H1 (cell line): ENCODE measurements around the gene CDK5. TPM values are rescaled to one million over a fixed set of nuclear protein-coding genes. Genes with fewer than 3 reads are reported as not detected.

Experiments
- CTCF ChIA-PET: fragments of 300-600 bp; sonication (Branson Sonifier 250); formaldehyde crosslinking; loops from one replicate; lab custom pipeline; 2021; ENCODE audit not compliant: partially characterized antibody; lab: Charles Lee
- POLR2A ChIA-PET: fragments of 300-600 bp; sonication (Branson Sonifier 250); formaldehyde crosslinking; loops from one replicate; lab custom pipeline; 2021; ENCODE audit warnings: inconsistent platforms; ENCODE audit not compliant: partially characterized antibody; lab: Charles Lee
- DNase-seq, 2 experiments: peaks; one replicate each; pipeline versions ENCODE4 v3.0.0 to v3.0.0-alpha.2; 2010 to 2022; ENCODE audit warnings: low spot score in 2 of 2, low read depth in 1 of 2, mixed read lengths in 1 of 2
- FAIRE-seq: peaks from 2 replicates; lab custom pipeline; 2011; peaks lifted over from hg19 to GRCh38; lab: Jason Lieb, UNC
- H2AFZ ChIP-seq: 2 replicates; pipeline ENCODE4 v1.8.1; 2012; ENCODE audit warnings: low read length, inconsistent platforms
- H2AK5ac ChIP-seq: 2 replicates; pipeline ENCODE4 v1.6.1; 2013; ENCODE audit warnings: low read depth, low read length
- H2BK120ac ChIP-seq: replicated peaks from 2 replicates; pipeline ENCODE3; 2013; ENCODE audit warnings: low read depth, low read length, inconsistent platforms
- H2BK12ac ChIP-seq: 2 replicates; pipeline ENCODE4 v1.6.1; 2013; ENCODE audit warnings: low read depth, low read length
- H2BK15ac ChIP-seq: 2 replicates; pipeline ENCODE4 v1.6.1; 2013; ENCODE audit warnings: low read length
- H2BK20ac ChIP-seq: 2 replicates; pipeline ENCODE4 v1.6.1; 2013; ENCODE audit warnings: low read length
- H2BK5ac ChIP-seq: 2 replicates; pipeline ENCODE4 v1.6.1; 2013; ENCODE audit warnings: low read depth, low read length
- H3K14ac ChIP-seq: 2 replicates; pipeline ENCODE4 v1.6.1; 2013; ENCODE audit warnings: inconsistent platforms; ENCODE audit not compliant: insufficient read length
- H3K18ac ChIP-seq: 2 replicates; pipeline ENCODE4 v1.6.1; 2013; ENCODE audit warnings: low read length; ENCODE audit errors: extremely low read depth
- H3K23ac ChIP-seq: 2 replicates; pipeline ENCODE4 v1.6.1; 2013; ENCODE audit warnings: inconsistent platforms; ENCODE audit not compliant: insufficient read length
- H3K23me2 ChIP-seq: 2 replicates; pipeline ENCODE4 v1.6.1; 2013; ENCODE audit warnings: low read depth, low read length
- H3K27ac ChIP-seq: 2 replicates; pipeline ENCODE4 v1.6.1; 2011; ENCODE audit warnings: low read depth, low read length, inconsistent platforms
- H3K27me3 ChIP-seq, 4 experiments: replicated peaks in 1 of 4; 1 replicate in 1 of 4; 2 replicates in 3 of 4; pipeline versions ENCODE4 v1.6.1 to v1.8.1; 2011 to 2013; ENCODE audit warnings: low read length in 3 of 4, mild to moderate bottlenecking in 3 of 4, inconsistent platforms in 2 of 4, mixed read lengths in 2 of 4, moderate library complexity in 1 of 4; ENCODE audit not compliant: control insufficient read depth in 3 of 4, insufficient read depth in 3 of 4; ENCODE audit errors: extremely low read depth in 1 of 4
- H3K36me3 ChIP-seq, 4 experiments: 2 replicates each; pipeline versions ENCODE4 v1.6.1 to v1.8.1; 2011 to 2013; ENCODE audit warnings: mild to moderate bottlenecking in 4 of 4, low read length in 3 of 4, moderate library complexity in 2 of 4, control low read depth in 1 of 4, inconsistent platforms in 1 of 4; ENCODE audit not compliant: insufficient read depth in 4 of 4, control insufficient read depth in 2 of 4
- H3K4ac ChIP-seq: replicated peaks from 2 replicates; pipeline ENCODE3; 2013; ENCODE audit warnings: low read length, low read depth, mixed read lengths, inconsistent platforms; ENCODE audit not compliant: insufficient read length
- H3K4me1 ChIP-seq, 4 experiments: replicated peaks in 1 of 4; 1 replicate in 1 of 4; 2 replicates in 3 of 4; pipeline versions ENCODE4 v1.6.1 to v1.8.1; 2011 to 2013; ENCODE audit warnings: low read length in 3 of 4, inconsistent platforms in 2 of 4, mixed read lengths in 1 of 4; ENCODE audit not compliant: insufficient read depth in 4 of 4, control insufficient read depth in 3 of 4
- H3K4me2 ChIP-seq, 2 experiments: 2 replicates each; pipeline versions ENCODE4 v1.6.1 to v1.8.1; 2011 to 2013; ENCODE audit warnings: low read depth in 2 of 2, low read length in 2 of 2, control low read depth in 1 of 2, inconsistent platforms in 1 of 2, mild to moderate bottlenecking in 1 of 2; ENCODE audit not compliant: insufficient read depth in 1 of 2
- H3K4me3 ChIP-seq, 4 experiments: fragments of 200-600, 300-600 bp in 1 of 4; sonication (generic), shearing (Covaris generic), sonication (Bioruptor Twin) in 1 of 4; 2 replicates each; pipeline versions ENCODE4 v1.5.1 to v1.8.1; 2011 to 2016; ENCODE audit warnings: low read length in 4 of 4, low read depth in 3 of 4, control low read depth in 2 of 4, inconsistent platforms in 2 of 4, mild to moderate bottlenecking in 2 of 4, mixed read lengths in 1 of 4, moderate library complexity in 1 of 4; ENCODE audit not compliant: insufficient read depth in 2 of 4; ENCODE audit errors: extremely low read depth in 1 of 4
- H3K56ac ChIP-seq: replicated peaks from 2 replicates; pipeline ENCODE3; 2013; ENCODE audit warnings: low read depth, mild to moderate bottlenecking, mixed read lengths, low read length, inconsistent platforms; ENCODE audit not compliant: insufficient read length
- H3K79me1 ChIP-seq: 2 replicates; pipeline ENCODE4 v1.6.1; 2013; ENCODE audit warnings: low read depth, low read length, control low read depth
- H3K79me2 ChIP-seq, 2 experiments: 2 replicates each; pipeline versions ENCODE4 v1.6.1 to v1.8.1; 2012 to 2013; ENCODE audit warnings: low read length in 2 of 2, mild to moderate bottlenecking in 2 of 2, inconsistent platforms in 1 of 2; ENCODE audit not compliant: insufficient read depth in 2 of 2, control insufficient read depth in 1 of 2
- H3K9ac ChIP-seq, 4 experiments: replicated peaks in 1 of 4; 1 replicate in 1 of 4; 2 replicates in 3 of 4; pipeline versions ENCODE4 v1.6.1 to v1.8.1; 2011 to 2013; ENCODE audit warnings: low read depth in 3 of 4, low read length in 3 of 4, control low read depth in 2 of 4, mild to moderate bottlenecking in 2 of 4, moderate library complexity in 2 of 4, inconsistent platforms in 1 of 4; ENCODE audit errors: extremely low read depth in 1 of 4
- H3K9me3 ChIP-seq, 2 experiments: 2 replicates each; pipeline versions ENCODE4 v1.6.1 to v1.8.1; 2012 to 2013; ENCODE audit warnings: mild to moderate bottlenecking in 2 of 2, moderate library complexity in 2 of 2, control low read depth in 1 of 2, inconsistent platforms in 1 of 2, low read depth in 1 of 2, low read length in 1 of 2, mixed read lengths in 1 of 2; ENCODE audit not compliant: insufficient read depth in 2 of 2
- H4K20me1 ChIP-seq, 2 experiments: replicated peaks in 1 of 2; 2 replicates each; pipeline versions ENCODE3 to v1.8.1; 2011 to 2013; ENCODE audit warnings: inconsistent platforms in 2 of 2, low read length in 2 of 2, mild to moderate bottlenecking in 1 of 2; ENCODE audit not compliant: insufficient read depth in 2 of 2, control insufficient read depth in 1 of 2
- H4K5ac ChIP-seq: 2 replicates; pipeline ENCODE4 v1.6.1; 2013; ENCODE audit warnings: low read length, low read depth, mixed read lengths, inconsistent platforms; ENCODE audit not compliant: insufficient read length
- H4K8ac ChIP-seq: 2 replicates; pipeline ENCODE4 v1.8.0; 2013; ENCODE audit warnings: mild to moderate bottlenecking, moderate library complexity, low read length, inconsistent platforms; ENCODE audit not compliant: insufficient read depth; ENCODE audit errors: extremely low read depth
- H4K91ac ChIP-seq: replicated peaks from 2 replicates; pipeline ENCODE3; 2013; ENCODE audit warnings: low read length, mixed read lengths, inconsistent platforms; ENCODE audit not compliant: insufficient read length
- ATF3 ChIP-seq: IDR thresholded peaks from 2 replicates; pipeline ENCODE4 v1.6.1; 2011; ENCODE audit warnings: low read depth, mild to moderate bottlenecking, low read length; ENCODE audit not compliant: insufficient read depth
- CTBP2 ChIP-seq: IDR thresholded peaks from 2 replicates; pipeline ENCODE4 v1.7.0; 2011; ENCODE audit warnings: borderline replicate concordance, mild to moderate bottlenecking, moderate library complexity, mixed read lengths, low read length; ENCODE audit not compliant: insufficient read depth, insufficient read length
- EP300 ChIP-seq, 2 experiments: IDR thresholded peaks; 1 replicate in 1 of 2; 2 replicates in 1 of 2; pipeline ENCODE4 v1.6.1; 2011 to 2012; ENCODE audit warnings: low read depth in 2 of 2, low read length in 2 of 2, mild to moderate bottlenecking in 2 of 2, borderline replicate concordance in 1 of 2, inconsistent platforms in 1 of 2, moderate library complexity in 1 of 2
- KDM1A ChIP-seq: fragments of 200-600, 300-600 bp; sonication (generic); IDR thresholded peaks from 2 replicates; pipeline ENCODE4 v1.7.1; 2016; ENCODE audit warnings: mild to moderate bottlenecking, low read length, borderline replicate concordance
- KDM5A ChIP-seq: fragments of 200-600 bp; IDR thresholded peaks from 2 replicates; pipeline ENCODE4 v1.7.1; 2012; ENCODE audit warnings: mild to moderate bottlenecking, low read length, inconsistent platforms, mixed read lengths
- MAX ChIP-seq: IDR thresholded peaks from 2 replicates; pipeline ENCODE4 v1.6.1; 2012; ENCODE audit warnings: inconsistent platforms
- NANOG ChIP-seq: IDR thresholded peaks from 2 replicates; pipeline ENCODE4 v1.6.1; 2011; ENCODE audit warnings: low read length, low read depth, mild to moderate bottlenecking, inconsistent platforms; ENCODE audit not compliant: insufficient read depth, poor library complexity, severe bottlenecking
- POLR2A ChIP-seq, 2 experiments: IDR thresholded peaks; 1 replicate in 1 of 2; 2 replicates in 1 of 2; pipeline ENCODE4 v1.6.1; 2011; ENCODE audit warnings: low read depth in 2 of 2, low read length in 2 of 2, mild to moderate bottlenecking in 2 of 2; ENCODE audit errors: control extremely low read depth in 1 of 2
- SIX5 ChIP-seq: IDR thresholded peaks from 2 replicates; pipeline ENCODE4 v1.6.1; 2011; ENCODE audit warnings: mild to moderate bottlenecking, low read depth, low read length
- SP1 ChIP-seq: IDR thresholded peaks from 2 replicates; pipeline ENCODE4 v1.6.1; 2011; ENCODE audit warnings: low read depth, low read length
- SP2 ChIP-seq: IDR thresholded peaks from 2 replicates; pipeline ENCODE4 v1.6.1; 2012; ENCODE audit warnings: mild to moderate bottlenecking, low read length, inconsistent platforms
- TAF7 ChIP-seq: optimal IDR thresholded peaks from 2 replicates; pipeline ENCODE3; 2011; ENCODE audit warnings: low read depth, mild to moderate bottlenecking, inconsistent platforms, low read length, moderate library complexity, borderline replicate concordance
- TCF12 ChIP-seq: IDR thresholded peaks from 2 replicates; pipeline ENCODE4 v1.6.1; 2011; ENCODE audit warnings: low read depth, mild to moderate bottlenecking, low read length
- WGBS, 2 experiments: shearing (Covaris generic) in 1 of 2; methylation state at CpG; one replicate each; pipeline versions ENCODE4 v1.1.6 to v1.1.7; 2013 to 2015; ENCODE audit warnings: low lambda C conversion rate in 2 of 2, mixed read lengths in 2 of 2, inconsistent platforms in 1 of 2, low coverage in 1 of 2, missing lambda C conversion rate in 1 of 2; ENCODE audit not compliant: insufficient replicate concordance in 2 of 2, insufficient coverage in 1 of 2, insufficient read length in 1 of 2; ENCODE audit errors: extremely low coverage in 1 of 2, missing lambda C conversion rate in 1 of 2; 5-methylcytosine and 5-hydroxymethylcytosine counted together
- polyA plus RNA-seq, 7 experiments: library from polyadenylated mRNA; depleted of rRNA in 3 of 7; stranded (reverse) in 5 of 7; unstranded in 2 of 7; fragments of >200 nt in 5 of 7; fragments of 200-250 nt in 2 of 7; gene quantifications; 1 replicate in 5 of 7; 2 replicates in 1 of 7; 4 replicates in 1 of 7; pipeline versions ENCODE4 v1.2.1 to v1.2.3, GENCODE V29; 2011 to 2013; ENCODE audit warnings: missing spikeins in 2 of 7, mixed read lengths in 2 of 7
- total RNA-seq: library from RNA; stranded (reverse); fragmentation: NEBNext Ultra II Directional; extraction: Animal tissue kit (Norgen Biotek cat#: 25700); gene quantifications from 2 replicates; pipeline ENCODE4 v1.2.1, GENCODE V29; 2021

CDK5 gene
- total and polyA plus RNA-seq, 2 of the 8 experiments (the other 6 are each of a cell fraction or from before 2014, with no cell fraction given), result 22.8 to 37.2 TPM

- Histone ChIP-seq H2BK12ac (no peak overlapping the region), H3K4me2 (no peak overlapping the region; a peak in 1 of 4 replicates), H3K36me3 (no peaks in the 10 kb centered on the region), H2BK20ac (no peak overlapping the region), H2BK5ac (no peak overlapping the region), H3K4me1 (peaks cover 0 to 30% (median 19%) of the 10 kb centered on the region in 4 experiments; a peak in 5 of 7 replicates), H3K4ac (no peak overlapping the region), H3K23ac (no peak overlapping the region), H3K9me3 (no peaks in the 10 kb centered on the region), H4K8ac (no peak overlapping the region), H4K5ac (no peak overlapping the region), H3K56ac (no peak overlapping the region), H3K27ac (no peak overlapping the region), H3K18ac (no peak overlapping the region), H2AK5ac (no peak overlapping the region), H3K27me3 (peaks cover 8 to 46% (median 41%) of the 10 kb centered on the region in 4 experiments), H4K20me1 (no peaks in the 10 kb centered on the region), H3K23me2 (peaks cover 7% of the 10 kb centered on the region; the same call in 1 of the 2 replicates), H2BK120ac (no peak overlapping the region), H3K4me3 (no peak overlapping the region), H4K91ac (no peak overlapping the region), H2AFZ (no peak overlapping the region), H2BK15ac (0 out of 2 replicates have a peak overlapping the region, but pooled peaks have one; percentile 20), H3K14ac (no peak overlapping the region), H3K9ac (no peak overlapping the region), H3K79me1 (no peaks in the 10 kb centered on the region; the same call in 1 of the 2 replicates), H3K79me2 (no peaks in the 10 kb centered on the region)
- DNase-seq (no peak), FAIRE-seq (no peak)
- CTCF ChIA-PET, result interaction anchor here (0.8 to 8.0 kb wide), 17 partner anchors 8 to 210 kb away, joined by 3 to 116 read pairs (median 9); partner anchors contain the start of genes ABCB8, ABCF2, FASTK and NOS3
- 85% methylated on average over 15 of the region's 15 CpGs; no CpG with 5 or more reads in 1 of the 2 experiments for WGBS, 2 experiments
- POLR2A ChIA-PET, result interaction anchor here (1.4 to 2.7 kb wide), 3 partner anchors 10 to 17 kb away, joined by 3 to 18 read pairs (median 4); partner anchors contain the start of gene ABCB8
- TF ChIP-seq EP300 (IDR thresholded peaks at IDR 0.05; ENCODE audit: borderline replicate concordance in 1 of 2, low read depth in 2 of 2, low read length in 2 of 2) (no peak), SIX5 (no peak), MAX (no peak), TAF7 (no peak), SP2 (no peak), KDM1A (no peak), ATF3 (no peak), CTBP2 (no peak), NANOG (no peak), TCF12 (no peak), POLR2A (IDR thresholded peaks at IDR 0.05; ENCODE audit: control extremely low read depth in 1 of 2, low read depth in 2 of 2, low read length in 2 of 2) (no peak), KDM5A (no peak), SP1 (no peak)
Measured at GRCh38 chr7:151016942-151017341, 40.8 kb downstream of the CDK5 start.
